Middle frontal gyrus (tissue), 1 donor: ENCODE data around the gene KCNH1.
"Not testable (repeated sequence)": the region's sequence is repeated elsewhere in the genome, so short reads cannot be mapped to it uniquely, and the experiment has no call there.

Experiments
- DNase-seq: peaks from one replicate; pipeline ENCODE4 v3.0.0-alpha.2; 2015; ENCODE audit warnings: low spot score; ENCODE audit errors: extremely low spot score

Gene KCNH1

DNA sequence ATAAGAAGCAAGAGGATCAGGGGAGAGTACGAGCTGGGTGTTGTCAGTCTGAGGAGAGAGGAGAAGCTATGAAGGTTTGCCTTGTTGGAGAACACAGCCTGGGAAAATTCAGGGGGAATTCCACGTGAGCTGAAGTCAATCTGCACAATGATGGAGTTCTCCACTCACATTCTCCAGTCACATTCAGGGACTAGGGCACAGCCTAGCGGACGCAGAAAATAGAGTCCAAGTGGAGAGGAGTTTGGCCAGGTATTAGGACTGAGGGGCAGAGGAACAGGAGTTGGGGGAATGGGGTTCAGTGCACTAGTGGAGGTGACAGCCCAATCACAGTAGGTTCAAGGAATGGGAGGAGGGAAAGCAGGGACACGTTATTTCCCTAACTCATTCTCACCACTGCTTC is 124.0 kb downstream of the KCNH1 start:
- DNase-seq: no peak

- no peak for DNase-seq
Measured at GRCh38 chr1:211007830-211008229, 126.1 kb downstream of the KCNH1 start.

DNA sequence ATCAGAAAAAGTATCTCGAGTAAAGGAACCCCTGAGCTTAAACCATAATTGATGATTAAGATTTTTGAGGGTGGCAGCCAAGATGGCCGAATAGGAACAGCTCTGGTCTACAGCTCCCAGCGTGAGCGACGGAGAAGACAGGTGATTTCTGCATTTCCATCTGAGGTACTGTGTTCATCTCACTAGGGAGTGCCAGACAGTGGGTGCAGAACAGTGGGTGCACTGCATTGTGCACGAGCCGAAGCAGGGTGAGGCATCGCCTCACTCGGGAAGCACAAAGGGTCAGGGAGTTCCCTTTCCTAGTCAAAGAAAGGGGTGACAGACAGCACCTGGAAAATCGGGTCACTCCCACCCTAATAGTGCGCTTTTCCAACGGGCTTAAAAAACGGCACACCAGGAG is 138.0 kb downstream of the KCNH1 start:
- DNase-seq: not testable (repeated sequence)

- DNase-seq: no peak
Measured at GRCh38 chr1:210992837-210993236, 141.1 kb downstream of the KCNH1 start.

GRCh38 chr1:210989905-210990304 is 144.0 kb downstream of the KCNH1 start:
- no peak for DNase-seq

- DNase-seq: peak; percentile 28
Measured at GRCh38 chr1:210981490-210981889, 152.5 kb downstream of the KCNH1 start.

GRCh38 chr1:210980082-210980481 is 153.9 kb downstream of the KCNH1 start:
- no peak for DNase-seq

GRCh38 chr1:210978974-210979354 is 155.0 kb downstream of the KCNH1 start:
- DNase-seq: no peak

GRCh38 chr1:210978316-210978973 is 155.5 kb downstream of the KCNH1 start:
- DNase-seq: no peak

GRCh38 chr1:210951279-210951678 is 182.7 kb downstream of the KCNH1 start:
- DNase-seq: peak; percentile 50

DNA sequence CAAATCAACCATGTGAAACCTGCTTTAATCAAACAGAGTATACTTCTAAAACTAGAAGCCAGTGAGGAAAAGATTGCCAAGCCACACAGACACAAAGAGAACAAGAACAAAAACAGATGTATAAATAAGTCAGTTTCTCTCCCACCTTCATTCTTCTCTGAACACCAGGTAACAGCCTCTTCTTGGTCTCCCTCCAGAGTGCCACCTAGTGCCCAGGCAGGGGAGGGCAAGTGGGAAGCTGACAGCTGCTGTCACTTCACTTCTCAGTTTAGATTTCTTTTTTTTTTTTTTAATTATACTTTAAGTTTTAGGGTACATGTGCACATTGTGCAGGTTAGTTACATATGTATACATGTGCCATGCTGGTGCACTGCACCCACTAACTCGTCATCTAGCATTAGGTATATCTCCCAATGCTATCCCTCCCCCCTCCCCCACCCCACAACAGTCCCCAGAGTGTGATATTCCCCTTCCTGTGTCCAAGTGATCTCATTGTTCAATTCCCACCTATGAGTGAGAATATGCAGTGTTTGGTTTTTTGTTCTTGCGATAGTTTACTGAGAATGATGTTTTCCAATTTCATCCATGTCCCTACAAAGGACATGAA is 183.9 kb downstream of the KCNH1 start:
- DNase-seq: not testable (repeated sequence)

DNA sequence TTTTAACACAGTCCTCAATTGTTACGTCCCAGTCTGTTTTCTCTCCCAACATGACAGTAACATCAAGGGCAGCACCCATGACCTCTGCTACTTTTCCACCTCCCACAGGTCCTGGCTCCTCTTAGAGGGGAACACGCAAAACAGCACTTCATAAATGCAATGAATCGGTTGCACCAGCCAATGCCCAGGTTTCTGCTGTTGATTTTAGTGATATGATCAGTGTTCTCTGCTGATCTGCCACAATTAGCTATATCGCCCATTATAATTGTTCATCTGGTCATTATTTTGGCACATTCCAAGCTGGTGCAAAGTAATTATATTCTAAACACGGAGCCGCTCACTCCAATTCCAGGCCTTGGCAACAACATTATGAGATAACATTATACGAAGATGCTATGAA is 184.5 kb downstream of the KCNH1 start:
- no peak for DNase-seq

DNA sequence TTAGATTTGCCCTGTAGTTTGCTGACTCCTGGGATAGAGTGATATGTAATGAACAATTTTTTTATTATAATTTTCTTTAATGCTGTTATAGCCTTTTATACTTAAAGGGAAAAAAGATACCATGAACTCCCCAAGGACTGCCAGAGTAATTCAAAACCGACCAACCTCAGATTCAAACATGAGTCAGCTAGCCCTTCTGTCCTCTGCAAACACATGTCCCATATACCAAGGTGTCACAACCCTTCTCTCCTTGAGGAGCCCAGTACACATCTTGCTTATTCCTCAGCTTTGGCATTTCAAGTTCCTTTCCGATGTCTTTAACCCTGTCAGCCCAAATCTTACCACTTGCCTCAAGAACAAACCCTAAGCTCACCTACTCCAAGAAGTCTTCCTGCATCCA is 184.9 kb downstream of the KCNH1 start:
- DNase-seq: no peak

GRCh38 chr1:210944252-210944651 is 189.7 kb downstream of the KCNH1 start:
- DNase-seq: no peak

DNA sequence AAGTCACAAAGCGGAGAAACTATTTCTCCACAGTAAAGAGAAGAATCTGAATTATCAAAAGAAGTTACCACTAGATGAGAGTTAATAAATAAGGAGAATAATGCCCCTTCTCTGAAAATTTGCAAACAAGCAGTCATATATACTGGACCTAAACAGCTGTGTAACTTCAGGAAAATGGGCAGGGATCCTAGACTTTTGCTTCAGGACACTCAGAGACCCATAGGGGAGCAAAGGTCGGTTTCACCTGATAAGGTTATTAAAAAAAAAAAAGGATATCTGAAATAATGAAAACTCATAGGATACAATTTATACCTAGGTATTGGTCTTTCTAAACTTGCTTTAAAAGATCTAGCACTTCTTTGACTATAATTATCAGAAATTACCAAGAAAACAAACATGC is 191.4 kb downstream of the KCNH1 start:
- DNase-seq: no peak

- no peak for DNase-seq
Measured at GRCh38 chr1:210940081-210940617, 193.8 kb downstream of the KCNH1 start.

GRCh38 chr1:210938416-210938925 is 195.5 kb downstream of the KCNH1 start:
- no peak for DNase-seq

DNA sequence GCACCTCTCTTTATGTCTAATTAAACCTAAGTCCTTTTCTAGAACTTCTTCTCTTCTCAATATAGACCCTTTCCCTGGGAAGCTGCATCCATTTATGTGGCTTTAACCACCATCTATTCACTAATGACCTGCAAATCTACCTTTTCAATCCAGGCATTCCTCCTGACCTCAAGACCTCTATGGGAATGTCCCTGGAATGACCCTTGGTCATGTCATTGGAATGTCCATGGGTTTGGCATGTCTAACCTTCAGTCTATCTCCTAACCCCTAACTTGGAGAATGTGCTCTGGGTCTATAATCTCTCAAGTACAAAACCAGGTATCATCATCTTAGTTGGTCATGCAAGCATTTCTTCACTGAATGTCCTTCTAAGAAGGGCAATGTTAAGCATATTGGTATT is 196.1 kb downstream of the KCNH1 start:
- no peak for DNase-seq

DNA sequence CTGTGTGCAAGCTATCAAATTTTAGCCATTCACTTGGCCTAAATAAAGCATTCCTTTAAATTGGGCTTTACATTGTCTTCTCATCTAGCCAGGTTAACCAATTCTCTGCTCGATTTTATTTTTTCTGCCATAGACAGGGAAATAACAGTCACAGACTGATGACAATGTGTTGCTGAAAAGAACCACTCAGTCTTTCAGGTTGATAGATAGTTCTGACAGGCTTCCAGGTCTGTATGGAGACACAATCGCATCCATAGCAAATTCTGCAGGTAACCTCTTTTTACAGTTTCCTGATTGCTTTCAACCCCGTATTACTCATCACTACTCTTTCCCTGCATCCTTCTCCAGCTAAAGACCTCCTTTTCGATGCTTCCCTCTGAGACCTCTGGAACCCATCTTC is 198.0 kb downstream of the KCNH1 start:
- DNase-seq: no peak

DNA sequence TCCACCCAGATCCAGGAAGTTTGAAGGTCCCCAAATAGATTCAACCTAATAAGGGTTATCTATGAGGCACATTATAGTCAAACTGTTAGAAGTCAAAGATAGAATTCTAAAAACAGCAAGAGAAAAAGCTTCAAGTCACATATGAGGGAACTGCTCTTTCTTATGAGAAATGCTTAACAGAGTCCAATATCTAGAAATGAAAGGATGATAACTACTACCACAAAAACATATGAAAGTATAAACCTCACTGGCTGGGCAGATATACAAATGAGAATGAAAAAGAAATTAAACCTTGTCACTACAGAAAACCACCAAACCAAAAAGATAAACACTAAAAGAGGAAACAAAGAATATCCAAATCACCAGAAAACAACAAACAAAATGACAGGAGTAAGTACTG is 201.8 kb downstream of the KCNH1 start:
- no peak for DNase-seq

DNA sequence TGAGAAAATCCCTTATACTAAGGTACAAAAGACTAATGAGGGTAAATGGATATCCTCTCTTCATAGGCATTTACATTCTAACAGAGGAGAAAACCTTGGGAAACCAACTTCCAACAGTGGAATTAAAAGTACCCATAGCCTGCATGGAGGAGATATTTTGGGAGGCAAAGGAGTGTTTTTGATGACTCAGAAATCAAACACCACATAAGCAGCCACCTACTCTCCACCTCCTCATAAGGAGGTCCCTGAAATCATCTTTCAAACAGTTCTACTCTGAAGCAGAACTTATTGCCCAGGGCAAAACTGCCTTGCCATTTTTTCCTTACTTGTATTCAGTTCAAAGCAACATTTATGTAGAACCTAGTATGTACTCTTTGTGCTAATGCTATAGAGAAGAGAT is 211.3 kb downstream of the KCNH1 start:
- DNase-seq: no peak

GRCh38 chr1:210920716-210921694 is 212.9 kb downstream of the KCNH1 start:
- no peak for DNase-seq
